Measurements from ENCODE around the gene TRIM25. TPM values are rescaled to one million over a fixed set of nuclear protein-coding genes. Genes with fewer than 3 reads are reported as not detected.

Gene TRIM25
- total RNA-seq, 1 donor from 2014 or later, result 51.5 TPM

DNA sequence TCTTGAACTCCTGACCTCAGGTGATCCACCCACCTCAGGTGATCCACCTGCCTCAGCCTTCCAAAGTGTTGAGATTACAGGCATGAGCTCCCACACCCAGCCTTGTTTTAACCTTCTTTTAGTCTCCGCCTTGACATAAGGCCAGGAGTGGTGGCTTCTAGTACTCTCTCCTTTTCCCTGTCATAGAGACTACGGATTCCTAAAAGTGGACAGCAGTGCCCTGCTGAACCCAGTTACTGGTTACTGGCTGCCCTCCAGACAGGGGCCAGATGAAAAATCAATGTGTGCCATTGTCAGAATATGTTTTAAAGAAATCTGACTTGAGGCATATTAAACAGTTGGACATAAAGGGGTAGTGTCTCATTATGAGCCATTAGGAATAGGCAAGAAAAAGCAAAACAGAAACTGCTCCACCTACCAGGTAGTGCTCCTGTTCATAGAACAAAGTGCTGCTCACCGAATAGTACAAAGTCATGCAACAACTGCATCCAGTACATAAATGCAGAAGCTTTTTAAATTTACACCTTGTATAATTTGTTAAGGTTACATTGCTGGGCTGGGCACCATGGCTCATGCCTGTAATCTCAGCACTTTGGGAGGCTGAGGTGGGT, 32.1 kb downstream of the TRIM25 start:
- DNase-seq (ENCODE audit: low spot score) (no peak), ATAC-seq (no peak)
- intact Hi-C loops (cut with DNase I), result no loop called here

DNA sequence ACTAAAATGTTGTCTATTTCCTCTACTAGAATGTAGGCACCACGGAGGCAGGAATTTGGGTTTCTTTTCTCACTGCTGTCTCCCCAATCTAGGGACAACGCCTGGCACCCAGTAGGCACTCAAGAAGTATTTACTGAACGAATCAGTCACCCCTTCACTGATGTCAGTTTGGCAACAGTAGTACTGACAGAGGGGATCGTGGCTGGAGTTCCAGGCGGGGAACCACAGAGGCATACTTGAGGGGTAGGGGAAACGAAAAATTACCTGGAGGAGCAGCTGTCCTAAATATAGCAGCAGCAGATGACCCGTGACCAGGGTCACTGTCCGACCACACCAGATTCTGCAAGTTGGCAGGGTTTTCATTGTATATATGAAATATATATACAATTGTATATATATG, 33.3 kb downstream of the TRIM25 start:
- DNase-seq (ENCODE audit: low spot score) (no peak), ATAC-seq (no peak)
- intact Hi-C loops (cut with DNase I), result no loop called here

- intact Hi-C loops (cut with DNase I), result no loop called here
- ATAC-seq (no peak), DNase-seq (ENCODE audit: low spot score) (no peak)
Observed at GRCh38 chr17:56880133-56880532, 33.7 kb downstream of the TRIM25 start.

DNA sequence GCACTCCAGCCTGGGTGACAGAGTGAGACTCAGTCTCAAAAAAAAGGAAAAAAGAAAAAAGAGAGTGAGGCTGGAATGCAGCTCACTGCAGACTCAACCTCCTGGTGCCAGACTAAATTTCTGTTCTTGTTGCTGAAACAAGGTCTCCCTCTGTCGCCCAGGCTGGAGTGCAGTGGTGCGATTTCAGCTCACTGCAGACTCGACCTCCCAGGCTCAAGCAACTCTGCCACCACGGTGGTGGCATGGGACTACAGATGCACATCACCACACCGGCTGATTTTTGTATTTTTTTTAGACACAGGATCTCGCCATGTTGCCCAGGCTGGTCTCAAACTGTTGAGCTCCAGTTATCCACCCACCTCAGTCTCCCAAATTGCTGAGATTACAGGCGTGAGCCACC, 34.6 kb downstream of the TRIM25 start:
- DNase-seq (ENCODE audit: low spot score) (no peak), ATAC-seq (no peak)
- intact Hi-C loops (cut with DNase I), result no loop called here

DNA sequence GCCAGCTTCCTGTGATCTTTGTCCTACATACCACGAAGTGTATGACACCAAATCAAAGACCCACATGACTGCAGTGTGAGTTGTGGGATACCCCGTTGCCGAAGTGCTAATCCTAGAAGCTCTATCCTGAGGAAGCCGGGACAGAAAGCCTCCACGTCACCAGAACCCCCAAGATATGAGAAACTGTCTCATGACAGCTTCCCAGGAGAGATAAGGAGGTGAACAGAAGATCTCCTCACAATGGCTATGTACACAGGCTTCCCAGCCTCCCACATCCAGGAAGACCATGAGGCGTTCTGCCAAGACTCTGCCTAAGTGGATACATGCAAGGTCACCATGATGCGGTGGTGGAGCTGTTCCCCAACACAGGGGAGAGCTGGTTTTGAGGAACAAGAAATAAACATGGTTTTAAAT, 37.1 kb downstream of the TRIM25 start:
- intact Hi-C loops (cut with DNase I), result no loop called here
- DNase-seq (ENCODE audit: low spot score) (no peak), ATAC-seq (no peak)

DNA sequence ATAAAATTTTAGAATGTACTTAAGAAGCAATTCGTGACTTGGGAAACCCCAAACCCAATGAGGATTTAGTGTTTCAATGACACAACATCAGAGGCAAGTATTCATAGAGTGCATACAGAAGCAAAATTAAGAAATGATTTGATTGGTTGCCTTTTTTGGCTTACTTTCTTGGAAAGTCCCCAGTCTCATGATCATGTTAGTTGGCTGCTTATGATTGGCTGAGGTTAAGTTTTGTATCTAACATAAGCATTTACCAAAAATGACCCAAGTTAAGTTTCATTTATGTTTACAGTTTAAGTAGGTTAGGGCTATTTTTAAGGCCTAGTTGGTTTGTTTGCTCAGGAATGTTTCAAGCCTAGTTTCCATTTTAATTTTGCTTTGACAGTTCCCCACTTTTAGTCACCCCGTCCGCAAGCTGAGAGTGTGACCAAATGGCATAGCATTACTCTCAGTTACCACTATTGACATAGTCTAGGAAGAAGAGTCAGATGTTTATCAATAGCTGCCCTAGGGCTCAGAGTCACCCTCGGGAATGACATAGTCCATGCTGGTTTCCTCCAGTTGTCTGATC, 43.7 kb downstream of the TRIM25 start:
- ATAC-seq, result no peak
- intact Hi-C loops (cut with DNase I), result no loop called here
- DNase-seq (ENCODE audit: low spot score), result no peak

DNA sequence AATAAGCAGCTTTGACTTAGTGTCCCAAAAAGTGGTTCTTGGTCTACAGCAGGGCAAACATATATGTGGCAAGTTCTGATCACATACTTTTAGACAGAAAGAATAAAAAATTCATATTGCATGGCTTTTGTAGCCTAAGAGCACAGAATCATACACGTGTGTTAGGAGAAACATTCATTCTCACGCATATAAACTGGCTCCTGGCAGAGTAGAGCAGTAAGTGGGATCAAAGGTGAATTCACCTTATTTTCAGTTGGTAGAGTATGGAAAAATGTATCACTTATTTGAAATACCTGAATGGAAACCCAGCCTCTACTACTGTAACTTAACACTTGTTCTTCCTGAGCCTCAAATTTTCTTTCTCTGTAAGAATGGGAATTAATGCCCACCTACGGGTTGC, 45.1 kb downstream of the TRIM25 start:
- intact Hi-C loops (cut with DNase I), result no loop called here
- ATAC-seq (no peak), DNase-seq (ENCODE audit: low spot score) (no peak)

- DNase-seq (ENCODE audit: low spot score), result no peak
- intact Hi-C loops (cut with DNase I), result no loop called here
- no peak for ATAC-seq
Observed at GRCh38 chr17:56867948-56868376, 45.9 kb downstream of the TRIM25 start.

GRCh38 chr17:56866496-56866895, 47.4 kb downstream of the TRIM25 start:
- DNase-seq (ENCODE audit: low spot score) (no peak), ATAC-seq (no peak)
- intact Hi-C loops (cut with DNase I), result no loop called here

DNA sequence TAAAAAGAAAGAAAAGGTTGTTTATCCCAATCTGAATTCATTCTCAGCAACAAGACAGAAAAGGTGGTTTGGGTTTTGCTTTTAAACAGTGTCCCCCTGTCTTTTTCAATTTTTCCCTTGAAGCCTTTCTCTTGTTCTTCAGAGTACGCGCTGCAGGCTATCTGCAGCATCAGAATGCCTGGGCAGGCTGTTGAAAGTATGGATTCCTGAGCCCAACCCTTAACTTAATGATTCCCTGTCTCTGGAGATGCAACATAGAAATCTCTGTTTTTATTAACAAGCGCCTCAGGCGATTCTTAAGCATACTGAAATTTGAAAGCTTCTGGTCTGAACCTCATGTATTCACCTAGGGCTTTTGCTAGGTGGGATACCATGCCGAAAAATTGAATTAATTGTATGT, 47.8 kb downstream of the TRIM25 start:
- intact Hi-C loops (cut with DNase I), result no loop called here
- ATAC-seq, result no peak
- DNase-seq (ENCODE audit: low spot score), result no peak

- no peak for DNase-seq (ENCODE audit: low spot score)
- intact Hi-C loops (cut with DNase I), result no loop called here
- ATAC-seq, result no peak
Observed at GRCh38 chr17:56863974-56864373, 49.9 kb downstream of the TRIM25 start.

- DNase-seq (ENCODE audit: low spot score) (no peak), ATAC-seq (no peak)
- intact Hi-C loops (cut with DNase I), result no loop called here
Observed at GRCh38 chr17:56861899-56862298, 52.0 kb downstream of the TRIM25 start.

DNA sequence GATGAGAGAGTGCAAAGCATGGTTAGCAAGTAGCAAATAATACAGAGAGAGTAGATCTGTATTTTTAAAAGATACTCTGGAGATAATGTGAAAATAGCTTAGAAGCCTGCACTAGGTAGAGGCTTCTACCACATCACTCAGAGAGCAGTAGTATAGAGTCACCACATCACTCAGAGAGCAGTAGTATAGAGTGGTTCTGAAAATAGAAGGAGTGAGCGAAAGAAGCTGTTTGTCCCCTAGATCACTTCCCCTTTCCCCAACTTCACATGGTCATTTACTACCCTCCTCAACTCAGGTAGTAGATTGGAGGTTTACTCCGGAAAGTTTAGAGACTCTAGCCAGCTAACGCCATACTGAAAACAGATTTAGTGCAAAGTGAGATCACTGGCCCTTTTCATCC, 62.8 kb downstream of the TRIM25 start:
- DNase-seq (ENCODE audit: low spot score), result no peak
- intact Hi-C loops (cut with DNase I), result no loop called here
- no peak for ATAC-seq

DNA sequence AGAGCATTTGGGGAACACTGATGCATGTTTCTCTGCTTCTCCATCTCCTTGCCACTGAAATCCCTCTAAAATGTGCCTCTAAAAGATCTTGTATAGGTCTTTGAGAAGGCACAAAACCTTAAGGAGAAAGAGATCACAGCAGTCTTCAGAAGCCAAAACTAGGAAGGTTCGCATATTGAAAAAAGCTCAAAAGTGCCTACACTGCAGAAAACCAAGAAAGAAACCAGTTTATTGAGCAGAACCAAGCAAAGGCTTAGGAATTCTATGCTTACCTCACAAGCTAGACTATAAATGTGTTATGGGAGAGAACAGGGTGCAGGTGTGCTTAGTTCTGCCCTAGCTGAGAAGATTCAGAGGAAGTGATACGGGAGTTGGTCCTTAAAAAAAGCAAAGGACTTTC, 63.3 kb downstream of the TRIM25 start:
- intact Hi-C loops (cut with DNase I), result no loop called here
- DNase-seq (ENCODE audit: low spot score) (no peak), ATAC-seq (no peak)

GRCh38 chr17:56849131-56849530, 64.7 kb downstream of the TRIM25 start:
- intact Hi-C loops (cut with DNase I), result no loop called here
- ATAC-seq (no peak), DNase-seq (ENCODE audit: low spot score) (no peak)

DNA sequence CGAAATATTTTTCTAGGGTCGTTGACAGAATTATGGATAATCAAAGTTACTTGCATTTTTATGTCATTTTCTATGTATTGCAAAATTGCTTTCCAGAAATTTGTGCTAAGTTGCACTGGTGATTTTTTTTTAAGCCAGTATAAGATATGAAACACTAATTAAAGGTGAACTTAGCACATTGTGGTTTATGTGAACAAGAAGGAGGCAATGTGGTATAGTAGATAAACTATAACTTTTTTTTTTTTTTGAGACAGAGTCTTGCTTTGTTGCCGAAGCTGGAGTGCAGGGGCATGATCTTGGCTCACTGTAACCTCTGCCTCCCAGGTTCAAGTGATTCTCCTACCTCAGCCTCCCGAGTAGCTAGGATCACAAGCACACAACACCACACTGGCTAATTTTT, 66.7 kb downstream of the TRIM25 start:
- intact Hi-C loops (cut with DNase I), result no loop called here
- no peak for ATAC-seq
- DNase-seq (ENCODE audit: low spot score), result no peak

DNA sequence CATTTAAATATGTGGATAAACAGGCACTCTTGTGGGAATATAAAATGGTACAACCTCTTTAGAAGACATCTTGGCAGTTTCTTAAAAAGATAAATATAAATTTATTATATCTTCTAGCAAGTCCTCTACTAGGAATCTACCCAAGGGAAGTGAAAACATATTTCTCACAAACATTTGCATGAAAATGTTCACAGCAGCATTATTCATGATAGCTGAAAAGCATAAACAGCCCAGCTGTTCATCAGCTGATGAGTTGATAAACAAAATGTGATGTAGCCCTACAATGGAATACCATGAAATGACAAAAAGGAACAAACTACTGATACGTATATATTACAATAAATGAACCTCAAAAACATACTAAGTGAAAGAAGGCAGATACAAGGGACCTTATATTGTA, 67.9 kb downstream of the TRIM25 start:
- ATAC-seq (no peak), DNase-seq (ENCODE audit: low spot score) (no peak)
- intact Hi-C loops (cut with DNase I), result no loop called here

GRCh38 chr17:56842577-56842976, 71.3 kb downstream of the TRIM25 start:
- DNase-seq (ENCODE audit: low spot score), result no peak
- no peak for ATAC-seq
- intact Hi-C loops (cut with DNase I), result no loop called here

DNA sequence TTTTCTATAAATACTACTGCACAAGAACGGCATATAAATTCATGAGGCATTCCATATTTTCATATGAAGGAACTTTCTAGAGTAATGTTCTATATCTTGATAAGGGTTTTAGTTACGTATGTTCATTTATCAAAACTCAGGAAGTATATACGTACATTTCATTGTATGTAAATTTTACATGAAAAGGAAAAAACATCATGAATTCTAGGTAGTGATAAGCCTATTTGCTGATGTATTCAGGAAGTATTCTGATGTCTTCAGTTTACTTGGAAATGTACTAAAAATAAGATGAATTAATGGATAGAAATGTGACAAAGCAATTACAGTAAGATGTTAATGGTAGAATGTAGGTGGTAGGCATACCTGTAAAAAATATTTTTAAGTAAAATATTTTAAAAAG, 75.2 kb downstream of the TRIM25 start:
- no peak for DNase-seq (ENCODE audit: low spot score)
- ATAC-seq, result no peak
- intact Hi-C loops (cut with DNase I), result loop anchor here (10.0 kb wide), 1 partner anchor 106 kb away; no protein-coding TSS in a partner anchor
